ENCODE measurements around the gene FOXL2.
A peak's percentile ranks its signal among the peaks of the same experiment; 100 is the strongest.
"Not testable (repeated sequence)": the region's sequence is repeated elsewhere in the genome, so short reads cannot be mapped to it uniquely, and the experiment has no call there.

Gene FOXL2

GRCh38 chr3:138933981-138934691 is 12.8 kb downstream of the FOXL2 start:
- DNase-seq (ENCODE audit: low read depth in 2 of 2), result no peak
- no peak for TF ChIP-seq CTCF (IDR thresholded peaks at IDR 0.05; ENCODE audit: low read depth, low read length)
- H3K4me3 ChIP-seq (replicated peaks in 1 of 2; ENCODE audit: low read depth in 2 of 2, low read length in 2 of 2), result no peak overlapping the region

GRCh38 chr3:138933068-138933668 is 13.8 kb downstream of the FOXL2 start:
- no peak overlapping the region for H3K4me3 ChIP-seq (replicated peaks in 1 of 2; ENCODE audit: low read depth in 2 of 2, low read length in 2 of 2)
- no peak for TF ChIP-seq CTCF (IDR thresholded peaks at IDR 0.05; ENCODE audit: low read depth, low read length)
- no peak for DNase-seq (ENCODE audit: low read depth in 2 of 2)

GRCh38 chr3:138928727-138929372 is 18.1 kb downstream of the FOXL2 start:
- H3K4me3 ChIP-seq (replicated peaks in 1 of 2; ENCODE audit: low read depth in 2 of 2, low read length in 2 of 2), result no peak overlapping the region
- DNase-seq (ENCODE audit: low read depth in 2 of 2), result no peak
- TF ChIP-seq CTCF (IDR thresholded peaks at IDR 0.05; ENCODE audit: low read depth, low read length), result no peak

- H3K4me3 ChIP-seq (replicated peaks in 1 of 2; ENCODE audit: low read depth in 2 of 2, low read length in 2 of 2), result no peak overlapping the region
- peak; percentile 88 for TF ChIP-seq CTCF (IDR thresholded peaks at IDR 0.05; ENCODE audit: low read depth, low read length)
- peak; percentile 92 to 93 for DNase-seq (ENCODE audit: low read depth in 2 of 2)
These were observed 23.4 kb downstream of the FOXL2 start for GRCh38 chr3:138923531-138923994.

GRCh38 chr3:138922400-138922799 is 24.5 kb downstream of the FOXL2 start:
- not testable (repeated sequence) for DNase-seq (ENCODE audit: low read depth in 2 of 2); H3K4me3 ChIP-seq (replicated peaks in 1 of 2; ENCODE audit: low read depth in 2 of 2, low read length in 2 of 2)

GRCh38 chr3:138921316-138922292 is 25.3 kb downstream of the FOXL2 start:
- DNase-seq (ENCODE audit: low read depth in 2 of 2), result peak; percentile 85 to 86
- H3K4me3 ChIP-seq (replicated peaks in 1 of 2; ENCODE audit: low read depth in 2 of 2, low read length in 2 of 2), result no peak overlapping the region
- no peak for TF ChIP-seq CTCF (IDR thresholded peaks at IDR 0.05; ENCODE audit: low read depth, low read length)
